ENCODE measurements around the gene MICU2. TPM values are rescaled to one million over a fixed set of nuclear protein-coding genes. Genes with fewer than 3 reads are reported as not detected.
A peak's percentile ranks its signal among the peaks of the same experiment; 100 is the strongest.

Gene MICU2
- total and polyA plus RNA-seq, 5 donors from 2014 or later: 38.8 to 50.5 (median 45.5) TPM

GRCh38 chr13:21463424-21463823, 140.5 kb downstream of the MICU2 start:
- H3K4me3 ChIP-seq (ENCODE audit: low read depth, low read length): no peak overlapping the region
- no peaks in the 10 kb centered on the region for H3K27me3 ChIP-seq (ENCODE audit: control insufficient read depth, insufficient read depth, low read length)
- Mint-ChIP-seq H3K4me1 (peaks cover 0 to 13% (median 3%) of the 10 kb centered on the region in 4 donors), H3K27ac (no peak overlapping the region), H3K27me3 (peaks cover 9% of the 10 kb centered on the region), H3K4me3 (peak overlapping the region in 1 of 4 donors; percentile 10), H3K36me3 (no peaks in the 10 kb centered on the region), H3K9me3 (no peaks in the 10 kb centered on the region)
- H3K4me1 ChIP-seq (ENCODE audit: control insufficient read depth, insufficient read depth, low read length, poor library complexity, severe bottlenecking): peaks cover under 1% of the 10 kb centered on the region
- H3K36me3 ChIP-seq (ENCODE audit: control insufficient read depth, insufficient read depth, low read length): no peaks in the 10 kb centered on the region
- DNase-seq (no peak), ATAC-seq (ENCODE audit: low read depth in 2 of 2) (no peak)
- no peak overlapping the region for H3K27ac ChIP-seq (ENCODE audit: insufficient read depth, low read length, poor library complexity, severe bottlenecking)
- no peaks in the 10 kb centered on the region for H3K9me3 ChIP-seq (ENCODE audit: control insufficient read depth in 2 of 2, low read length in 2 of 2)

- Mint-ChIP-seq H3K4me1 (peaks cover 11 to 34% (median 22%) of the 10 kb centered on the region in 4 donors), H3K4me3 (peak overlapping the region in 3 of 4 donors; percentile 10 to 95 (median 19)), H3K27me3 (peaks cover 9% of the 10 kb centered on the region), H3K27ac (no peak overlapping the region), H3K9me3 (no peaks in the 10 kb centered on the region), H3K36me3 (no peaks in the 10 kb centered on the region)
- ATAC-seq (ENCODE audit: low read depth in 2 of 2): no peak
- Histone ChIP-seq H3K36me3 (ENCODE audit: control insufficient read depth, insufficient read depth, low read length) (no peaks in the 10 kb centered on the region), H3K4me3 (ENCODE audit: low read depth, low read length) (no peak overlapping the region), H3K27me3 (ENCODE audit: control insufficient read depth, insufficient read depth, low read length) (no peaks in the 10 kb centered on the region), H3K4me1 (ENCODE audit: control insufficient read depth, insufficient read depth, low read length, poor library complexity, severe bottlenecking) (peaks cover 22% of the 10 kb centered on the region), H3K27ac (ENCODE audit: insufficient read depth, low read length, poor library complexity, severe bottlenecking) (no peak overlapping the region), H3K9me3 (ENCODE audit: control insufficient read depth in 2 of 2, low read length in 2 of 2) (no peaks in the 10 kb centered on the region)
- no peak for DNase-seq
These were observed 142.8 kb downstream of the MICU2 start for GRCh38 chr13:21461131-21461530.

- H3K4me3 Mint-ChIP-seq: peak within 1 kb of the TSS; percentile 94 to 99 (median 95)
- H3K4me1 ChIP-seq (ENCODE audit: control insufficient read depth, insufficient read depth, low read length, poor library complexity, severe bottlenecking): peaks cover 26% of the 10 kb centered on the region
- ATAC-seq (ENCODE audit: low read depth in 2 of 2) (peak; percentile 89 to 90), DNase-seq (peak; percentile 84 to 90 (median 85))
- H3K27ac ChIP-seq (ENCODE audit: insufficient read depth, low read length, poor library complexity, severe bottlenecking): peak within 1 kb of the TSS; percentile 85
- H3K9me3 Mint-ChIP-seq: peaks cover 0 to 2% (median 0%) of the 10 kb centered on the region in 7 donors
- H3K27me3 Mint-ChIP-seq: no peaks in the 10 kb centered on the region
- peak within 1 kb of the TSS; percentile 95 for H3K4me3 ChIP-seq (ENCODE audit: low read depth, low read length)
- H3K4me1 Mint-ChIP-seq: peaks cover 25 to 48% (median 34%) of the 10 kb centered on the region in 4 donors
- no peaks in the 10 kb centered on the region for H3K9me3 ChIP-seq (ENCODE audit: control insufficient read depth in 2 of 2, low read length in 2 of 2)
- peaks cover 10% of the 10 kb centered on the region for H3K36me3 Mint-ChIP-seq
- H3K27me3 ChIP-seq (ENCODE audit: control insufficient read depth, insufficient read depth, low read length): no peaks in the 10 kb centered on the region
- H3K27ac Mint-ChIP-seq: peak within 1 kb of the TSS; percentile 94 to 98 (median 95)
- H3K36me3 ChIP-seq (ENCODE audit: control insufficient read depth, insufficient read depth, low read length): no peaks in the 10 kb centered on the region
These were observed 144.9 kb downstream of the MICU2 start, which contains the start of gene ZDHHC20 for GRCh38 chr13:21458813-21459701. ZDHHC20 (minus strand) TSS chr13:21459303; CDS start chr13:21459171, 132 bp downstream.

GRCh38 chr13:21458451-21458812, 145.5 kb downstream of the MICU2 start:
- Mint-ChIP-seq H3K9me3 (peaks cover 0 to 2% (median 0%) of the 10 kb centered on the region in 7 donors), H3K4me1 (peaks cover 25 to 49% (median 34%) of the 10 kb centered on the region in 4 donors), H3K27ac (peak overlapping the region; percentile 76 to 94 (median 93)), H3K27me3 (no peaks in the 10 kb centered on the region), H3K4me3 (peak overlapping the region; percentile 94 to 99 (median 95)), H3K36me3 (peaks cover 11% of the 10 kb centered on the region)
- Histone ChIP-seq H3K27ac (ENCODE audit: insufficient read depth, low read length, poor library complexity, severe bottlenecking) (peak overlapping the region; percentile 85), H3K9me3 (ENCODE audit: control insufficient read depth in 2 of 2, low read length in 2 of 2) (no peaks in the 10 kb centered on the region), H3K4me1 (ENCODE audit: control insufficient read depth, insufficient read depth, low read length, poor library complexity, severe bottlenecking) (peaks cover 26% of the 10 kb centered on the region), H3K36me3 (ENCODE audit: control insufficient read depth, insufficient read depth, low read length) (no peaks in the 10 kb centered on the region), H3K4me3 (ENCODE audit: low read depth, low read length) (peak overlapping the region; percentile 95), H3K27me3 (ENCODE audit: control insufficient read depth, insufficient read depth, low read length) (no peaks in the 10 kb centered on the region)
- peak; percentile 34 to 72 (median 38) for DNase-seq
- ATAC-seq (ENCODE audit: low read depth in 2 of 2): no peak

GRCh38 chr13:21453387-21454081, 150.4 kb downstream of the MICU2 start:
- Histone ChIP-seq H3K4me1 (ENCODE audit: control insufficient read depth, insufficient read depth, low read length, poor library complexity, severe bottlenecking) (peaks cover 29% of the 10 kb centered on the region), H3K4me3 (ENCODE audit: low read depth, low read length) (no peak overlapping the region), H3K27ac (ENCODE audit: insufficient read depth, low read length, poor library complexity, severe bottlenecking) (no peak overlapping the region), H3K36me3 (ENCODE audit: control insufficient read depth, insufficient read depth, low read length) (no peaks in the 10 kb centered on the region), H3K27me3 (ENCODE audit: control insufficient read depth, insufficient read depth, low read length) (no peaks in the 10 kb centered on the region), H3K9me3 (ENCODE audit: control insufficient read depth in 2 of 2, low read length in 2 of 2) (no peaks in the 10 kb centered on the region)
- peaks cover 22% of the 10 kb centered on the region for H3K36me3 Mint-ChIP-seq
- peaks cover 0 to 8% (median 2%) of the 10 kb centered on the region in 7 donors for H3K9me3 Mint-ChIP-seq
- H3K4me1 Mint-ChIP-seq: peaks cover 51 to 70% (median 61%) of the 10 kb centered on the region in 4 donors
- H3K27ac Mint-ChIP-seq: no peak overlapping the region
- DNase-seq (no peak), ATAC-seq (ENCODE audit: low read depth in 2 of 2) (no peak)
- H3K4me3 Mint-ChIP-seq: peak overlapping the region in 2 of 4 donors; percentile 26 to 43
- H3K27me3 Mint-ChIP-seq: no peaks in the 10 kb centered on the region

- DNase-seq: no peak
- Mint-ChIP-seq H3K4me1 (peaks cover 44 to 60% (median 52%) of the 10 kb centered on the region in 4 donors), H3K4me3 (no peak overlapping the region), H3K9me3 (peaks cover 0 to 8% (median 2%) of the 10 kb centered on the region in 7 donors), H3K27ac (peak overlapping the region in 1 of 3 donors; percentile 20), H3K36me3 (peaks cover 28% of the 10 kb centered on the region), H3K27me3 (no peaks in the 10 kb centered on the region)
- Histone ChIP-seq H3K4me3 (ENCODE audit: low read depth, low read length) (no peak overlapping the region), H3K4me1 (ENCODE audit: control insufficient read depth, insufficient read depth, low read length, poor library complexity, severe bottlenecking) (peaks cover 7% of the 10 kb centered on the region), H3K27me3 (ENCODE audit: control insufficient read depth, insufficient read depth, low read length) (no peaks in the 10 kb centered on the region), H3K27ac (ENCODE audit: insufficient read depth, low read length, poor library complexity, severe bottlenecking) (no peak overlapping the region), H3K9me3 (ENCODE audit: control insufficient read depth in 2 of 2, low read length in 2 of 2) (no peaks in the 10 kb centered on the region), H3K36me3 (ENCODE audit: control insufficient read depth, insufficient read depth, low read length) (no peaks in the 10 kb centered on the region)
- no peak for ATAC-seq (ENCODE audit: low read depth in 2 of 2)
These were observed 153.0 kb downstream of the MICU2 start for GRCh38 chr13:21450936-21451335.

- H3K27me3 ChIP-seq (ENCODE audit: control insufficient read depth, insufficient read depth, low read length): no peaks in the 10 kb centered on the region
- H3K27ac Mint-ChIP-seq: peak overlapping the region in 1 of 3 donors; percentile 48
- DNase-seq: no peak
- no peaks in the 10 kb centered on the region for H3K9me3 ChIP-seq (ENCODE audit: control insufficient read depth in 2 of 2, low read length in 2 of 2)
- no peaks in the 10 kb centered on the region for H3K36me3 ChIP-seq (ENCODE audit: control insufficient read depth, insufficient read depth, low read length)
- ATAC-seq (ENCODE audit: low read depth in 2 of 2): no peak
- H3K4me1 ChIP-seq (ENCODE audit: control insufficient read depth, insufficient read depth, low read length, poor library complexity, severe bottlenecking): peaks cover 7% of the 10 kb centered on the region
- H3K36me3 Mint-ChIP-seq: peaks cover 17% of the 10 kb centered on the region
- H3K4me3 Mint-ChIP-seq: peak overlapping the region in 1 of 4 donors; percentile 63
- H3K4me3 ChIP-seq (ENCODE audit: low read depth, low read length): no peak overlapping the region
- H3K4me1 Mint-ChIP-seq: peaks cover 32 to 61% (median 48%) of the 10 kb centered on the region in 4 donors
- H3K27me3 Mint-ChIP-seq: no peaks in the 10 kb centered on the region
- H3K27ac ChIP-seq (ENCODE audit: insufficient read depth, low read length, poor library complexity, severe bottlenecking): no peak overlapping the region
- H3K9me3 Mint-ChIP-seq: peaks cover 0 to 3% (median 0%) of the 10 kb centered on the region in 7 donors
These were observed 157.3 kb downstream of the MICU2 start for GRCh38 chr13:21446656-21447055.

Data from CD4-positive, CD25-positive, alpha-beta regulatory T cell (primary cell).